ENCODE results near the gene CCL5.

The CCL5 gene

DNA sequence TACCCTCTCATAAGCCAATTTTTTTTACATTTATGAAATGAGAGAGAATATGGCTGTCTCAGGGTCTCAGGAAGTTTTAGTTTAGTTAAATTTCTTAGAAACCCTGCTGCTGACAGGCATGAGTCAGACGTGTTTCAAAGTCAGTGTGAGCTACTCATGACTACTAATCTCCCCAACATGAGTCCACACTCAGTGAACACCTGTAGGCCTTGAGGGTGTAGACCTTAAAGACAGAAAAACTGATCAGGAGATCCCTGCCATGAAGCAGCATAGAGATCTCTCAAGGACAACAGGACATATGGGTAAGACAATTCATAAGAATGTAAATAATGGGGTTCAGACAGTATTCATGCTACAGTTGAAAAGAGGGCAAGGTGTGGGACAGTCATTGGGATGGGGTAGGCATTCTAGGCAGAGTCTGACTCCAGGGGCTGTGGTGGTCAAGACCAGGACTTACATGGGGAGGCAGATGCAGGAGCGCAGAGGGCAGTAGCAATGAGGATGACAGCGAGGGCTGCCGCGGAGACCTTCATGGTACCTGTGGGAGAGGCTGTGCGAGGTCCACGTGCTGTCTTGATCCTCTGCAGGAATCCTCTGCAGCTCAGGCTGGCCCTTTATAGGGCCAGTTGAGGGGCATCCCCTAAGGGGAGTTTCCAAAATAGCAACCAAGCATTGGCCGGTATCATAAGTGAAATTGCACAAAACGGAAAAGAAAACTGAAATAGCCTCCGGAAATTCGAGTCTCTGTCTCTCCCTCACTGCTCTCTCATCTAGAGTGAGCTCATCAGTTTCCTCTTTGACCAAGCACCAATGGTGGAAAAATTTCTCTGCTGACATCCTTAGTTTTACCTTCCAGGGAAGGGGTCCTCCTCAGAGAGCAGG, at the start of gene CCL5:
TSS of gene CCL5 (minus strand) at position 588 of the 882 bp plus-strand sequence.
- DNase-seq = peak; percentile 84 to 85

GRCh38 chr17:35927714-35928113, 47.6 kb upstream of the CCL5 start:
- no peak for DNase-seq

DNA sequence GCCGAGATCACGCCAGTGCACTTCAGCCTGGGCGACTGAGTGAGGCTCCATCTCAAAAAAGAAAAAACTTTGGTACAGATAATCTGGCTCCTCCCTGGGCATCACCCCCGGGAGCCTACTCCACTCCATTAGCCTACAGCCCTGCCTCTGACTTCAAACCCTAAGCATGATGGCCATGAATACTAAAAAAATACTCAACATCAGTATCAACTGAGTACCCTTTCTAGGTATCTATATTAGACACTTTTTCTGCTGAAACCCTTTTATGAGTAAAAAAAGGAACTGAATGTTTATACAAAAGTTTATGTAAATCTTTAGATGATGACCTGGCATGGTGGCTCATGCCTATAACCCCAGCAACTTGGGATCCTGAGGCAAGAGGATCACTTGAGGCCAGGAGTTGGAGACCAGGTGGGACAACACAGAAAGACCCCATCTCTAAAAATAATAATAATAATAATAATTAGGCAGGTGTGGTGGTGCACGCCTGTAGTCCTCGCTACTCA, 43.5 kb upstream of the CCL5 start:
- DNase-seq = no peak

- no peak for DNase-seq
Measured at GRCh38 chr17:35920229-35920628, 40.1 kb upstream of the CCL5 start.

- DNase-seq = no peak
Measured at GRCh38 chr17:35918665-35919064, 38.5 kb upstream of the CCL5 start.

GRCh38 chr17:35917519-35918213, 37.5 kb upstream of the CCL5 start:
- no peak for DNase-seq

DNA sequence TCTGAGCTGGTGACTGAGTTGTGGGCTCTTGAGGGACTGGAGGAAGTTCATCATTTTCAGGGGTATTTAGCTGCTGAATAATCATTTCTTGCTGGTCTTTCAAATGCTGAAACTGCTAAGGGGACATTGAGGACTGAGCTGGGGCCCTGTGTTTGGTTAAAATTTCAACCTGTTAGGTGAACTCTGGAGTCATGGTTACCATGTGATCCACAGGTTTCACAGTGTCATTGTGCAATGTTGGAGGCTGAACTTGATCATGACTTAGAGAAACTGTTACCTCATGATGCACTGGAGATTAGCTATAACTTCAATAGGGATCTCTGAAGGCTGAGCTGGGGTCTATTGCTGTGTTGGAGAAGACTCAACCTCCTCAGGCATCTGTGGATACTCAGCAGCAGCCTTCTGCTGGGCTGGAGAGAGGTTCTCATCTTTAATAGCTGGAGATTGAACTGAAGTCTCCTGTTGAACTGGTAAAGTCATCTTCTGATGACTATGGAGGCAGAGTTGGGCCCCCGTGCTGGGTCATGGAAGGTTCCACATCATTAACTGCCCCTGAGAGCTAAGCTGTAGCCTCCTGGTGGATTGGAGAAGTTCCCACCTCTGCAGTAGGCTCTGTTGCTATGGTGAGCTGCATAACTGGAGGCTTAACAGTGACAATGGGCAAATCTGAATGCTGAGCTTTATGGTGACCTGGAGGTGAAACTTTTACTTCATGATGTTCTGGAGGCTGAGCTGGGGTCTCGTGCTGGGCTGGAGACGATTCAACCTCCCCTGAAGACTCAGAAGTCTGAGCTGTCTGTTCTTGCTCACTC, 35.2 kb upstream of the CCL5 start:
- DNase-seq = no peak

DNA sequence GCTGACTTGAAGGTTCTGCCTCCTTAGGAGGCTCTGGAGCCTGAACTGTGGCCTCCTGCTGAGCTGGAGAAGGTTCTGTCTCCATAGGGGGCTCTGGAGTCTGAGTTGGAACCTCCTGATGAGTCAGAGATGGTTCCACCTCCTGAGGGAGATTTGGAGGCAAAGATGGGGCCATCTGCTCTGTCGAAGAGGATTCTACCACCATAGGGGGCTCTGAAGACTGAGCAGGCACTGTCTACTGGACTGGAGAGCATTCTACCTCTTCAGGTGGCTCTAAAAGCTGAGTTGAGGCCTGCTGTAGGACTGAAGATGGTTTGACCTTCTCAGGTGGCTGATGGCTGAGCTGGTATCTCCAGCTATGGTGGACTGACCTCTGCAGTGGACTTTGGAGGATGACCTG, 34.2 kb upstream of the CCL5 start:
- DNase-seq = no peak

DNA sequence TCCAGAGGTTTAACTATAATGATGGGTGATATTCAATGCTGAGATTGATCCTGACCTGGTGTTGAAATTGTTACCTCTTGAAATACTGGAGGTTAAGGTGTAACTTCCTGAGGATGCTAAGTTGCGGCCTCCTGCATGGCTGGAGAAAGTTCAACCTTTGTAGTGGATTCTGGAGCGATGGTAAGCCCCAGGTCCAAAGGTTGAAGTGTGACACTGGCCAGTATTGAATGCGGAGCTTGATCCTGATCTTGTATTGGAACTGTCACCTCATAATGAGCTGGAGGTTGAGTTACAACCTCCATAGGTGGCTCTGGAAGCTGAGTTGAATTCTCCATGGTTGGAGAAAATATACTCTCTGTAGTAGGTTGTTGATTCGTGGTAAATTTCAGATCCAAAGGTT, 33.4 kb upstream of the CCL5 start:
- DNase-seq = no peak

- no peak for DNase-seq
Measured at GRCh38 chr17:35912942-35913341, 32.8 kb upstream of the CCL5 start.

- no peak for DNase-seq
Measured at GRCh38 chr17:35912339-35912912, 32.3 kb upstream of the CCL5 start.

- no peak for DNase-seq
Measured at GRCh38 chr17:35909408-35909807, 29.2 kb upstream of the CCL5 start.

GRCh38 chr17:35907691-35908090, 27.5 kb upstream of the CCL5 start:
- DNase-seq = no peak

GRCh38 chr17:35906926-35907637, 26.9 kb upstream of the CCL5 start:
- DNase-seq = no peak

DNA sequence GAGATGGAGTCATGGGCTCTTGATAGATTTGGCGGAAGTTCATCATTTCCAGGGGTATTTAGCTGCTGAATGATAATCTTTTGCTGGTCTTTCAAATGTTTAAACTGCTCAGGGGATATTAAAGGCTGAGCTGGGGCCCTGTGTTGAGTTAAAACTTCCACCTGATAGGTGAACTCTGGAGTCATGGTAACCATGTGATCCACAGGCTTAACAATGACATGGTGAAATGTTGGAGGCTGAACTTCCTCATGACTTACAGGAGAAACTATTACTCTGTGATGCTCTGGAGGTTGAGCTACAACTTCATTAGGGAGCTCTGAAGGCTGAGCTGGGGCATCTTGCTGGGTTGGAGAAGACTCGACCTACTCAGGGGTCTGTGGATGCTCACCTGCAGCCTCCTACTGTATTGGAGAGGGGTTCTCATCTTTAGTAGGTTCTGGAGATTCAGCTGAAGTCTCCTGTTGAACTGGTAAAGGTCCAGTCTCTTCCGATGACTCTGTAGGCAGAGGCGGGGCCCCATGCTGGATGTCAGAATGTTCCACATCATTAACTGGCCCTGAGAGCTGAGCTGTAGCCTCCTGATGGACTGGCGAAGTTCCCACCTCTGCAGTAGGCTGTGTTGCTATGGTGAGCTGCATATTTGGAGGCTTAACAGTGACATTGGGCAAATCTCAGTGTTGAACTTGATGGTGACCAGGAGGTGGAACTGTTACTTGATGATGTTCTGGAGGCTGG, 26.2 kb upstream of the CCL5 start:
- no peak for DNase-seq

- DNase-seq = no peak
Measured at GRCh38 chr17:35903451-35903850, 23.3 kb upstream of the CCL5 start.

- no peak for DNase-seq
Measured at GRCh38 chr17:35901631-35902175, 21.5 kb upstream of the CCL5 start.

- DNase-seq = peak; percentile 19 to 40
Measured at GRCh38 chr17:35900708-35901480, 20.7 kb upstream of the CCL5 start.

DNA sequence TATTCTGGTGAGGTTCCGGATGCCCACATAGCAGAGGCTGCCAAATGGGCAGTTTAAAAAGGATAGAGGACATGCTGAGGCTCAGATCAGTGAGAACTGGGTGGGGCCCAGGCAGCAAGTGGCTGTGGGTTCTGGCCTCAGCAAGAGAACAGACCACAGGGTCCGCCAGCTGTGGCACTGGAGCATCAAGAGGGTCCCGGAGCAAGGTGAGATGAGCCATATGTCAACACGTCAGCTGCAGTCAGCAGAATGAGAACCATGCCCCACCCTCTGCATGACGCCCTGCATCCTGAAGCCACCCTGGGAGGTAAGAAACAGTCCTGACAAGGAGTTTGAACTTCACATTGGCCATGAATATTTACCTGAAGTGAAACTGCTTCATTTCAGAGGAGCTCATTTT, 20.1 kb upstream of the CCL5 start:
- peak; percentile 17 to 35 for DNase-seq

All from CD4-positive, alpha-beta T cell treated with Interleukin-1 beta for 1 hour (primary cell).